ENCODE results near the gene MYBPC2.

Gene MYBPC2

DNA sequence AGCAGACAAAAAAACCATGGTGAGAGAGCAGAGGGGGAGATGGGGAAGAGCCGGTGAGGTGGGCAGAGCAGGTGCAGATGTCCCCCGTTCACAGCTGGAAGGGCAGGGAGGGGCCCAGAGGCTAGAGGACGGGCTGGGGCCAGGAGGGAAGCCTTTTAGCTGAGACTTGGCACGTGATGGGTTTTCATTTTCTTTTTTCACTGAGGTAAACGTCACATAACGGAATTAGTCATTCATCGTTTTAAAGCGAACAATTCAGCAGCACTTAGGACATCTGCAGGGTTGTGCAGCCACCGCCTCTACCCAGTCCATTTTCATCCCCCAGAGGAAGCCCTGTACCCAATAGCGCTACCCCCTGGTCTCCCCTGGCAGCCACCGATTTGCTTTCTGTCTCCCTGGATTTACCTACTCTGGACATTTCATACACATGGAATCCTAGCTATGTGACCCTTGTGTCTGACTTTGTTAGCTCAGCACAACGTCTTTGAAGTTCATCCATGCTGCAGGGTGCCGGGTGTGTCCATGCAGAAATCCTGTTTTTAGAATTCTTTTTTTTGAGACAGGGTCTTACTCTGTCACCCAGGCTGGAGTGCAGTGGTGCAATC, 27.6 kb downstream of the MYBPC2 start:
- Histone ChIP-seq H3K4me3 (ENCODE audit: low read depth, low read length) (no peak overlapping the region), H3K9me3 (ENCODE audit: control insufficient read depth, insufficient read depth, low read depth, low read length) (no peaks in the 10 kb centered on the region), H3K4me1 (ENCODE audit: control insufficient read depth, insufficient read depth, low read length) (no peaks in the 10 kb centered on the region), H3K27ac (ENCODE audit: extremely low read depth, low read depth, low read length) (no peak overlapping the region), H3K36me3 (ENCODE audit: control insufficient read depth in 2 of 2, insufficient read depth in 1 of 2, low read length in 2 of 2) (no peaks in the 10 kb centered on the region)
- ChIA-PET POLR2A (interaction anchor here (0.7 to 1.5 kb wide), 8 partner anchors 14 to 532 kb away, joined by 3 to 5 read pairs (median 4); partner anchors contain the start of genes JOSD2 and NR1H2), CTCF (interaction anchor here (0.6 to 4.7 kb wide), 38 partner anchors 8 to 852 kb away, joined by 3 to 99 read pairs (median 4); partner anchors contain the start of genes JOSD2 and NR1H2)
- TF ChIP-seq ZNF341 (tag by site-specific recombination; IDR thresholded peaks at IDR 0.05; ENCODE audit: low read depth) = peak; percentile 53; the same call in 1 of the 2 replicates
- TF ChIP-seq, protein P1, sequence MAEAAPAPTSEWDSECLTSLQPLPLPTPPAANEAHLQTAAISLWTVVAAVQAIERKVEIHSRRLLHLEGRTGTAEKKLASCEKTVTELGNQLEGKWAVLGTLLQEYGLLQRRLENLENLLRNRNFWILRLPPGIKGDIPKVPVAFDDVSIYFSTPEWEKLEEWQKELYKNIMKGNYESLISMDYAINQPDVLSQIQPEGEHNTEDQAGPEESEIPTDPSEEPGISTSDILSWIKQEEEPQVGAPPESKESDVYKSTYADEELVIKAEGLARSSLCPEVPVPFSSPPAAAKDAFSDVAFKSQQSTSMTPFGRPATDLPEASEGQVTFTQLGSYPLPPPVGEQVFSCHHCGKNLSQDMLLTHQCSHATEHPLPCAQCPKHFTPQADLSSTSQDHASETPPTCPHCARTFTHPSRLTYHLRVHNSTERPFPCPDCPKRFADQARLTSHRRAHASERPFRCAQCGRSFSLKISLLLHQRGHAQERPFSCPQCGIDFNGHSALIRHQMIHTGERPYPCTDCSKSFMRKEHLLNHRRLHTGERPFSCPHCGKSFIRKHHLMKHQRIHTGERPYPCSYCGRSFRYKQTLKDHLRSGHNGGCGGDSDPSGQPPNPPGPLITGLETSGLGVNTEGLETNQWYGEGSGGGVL (tag by site-specific recombination; IDR thresholded peaks at IDR 0.05) = no peak

DNA sequence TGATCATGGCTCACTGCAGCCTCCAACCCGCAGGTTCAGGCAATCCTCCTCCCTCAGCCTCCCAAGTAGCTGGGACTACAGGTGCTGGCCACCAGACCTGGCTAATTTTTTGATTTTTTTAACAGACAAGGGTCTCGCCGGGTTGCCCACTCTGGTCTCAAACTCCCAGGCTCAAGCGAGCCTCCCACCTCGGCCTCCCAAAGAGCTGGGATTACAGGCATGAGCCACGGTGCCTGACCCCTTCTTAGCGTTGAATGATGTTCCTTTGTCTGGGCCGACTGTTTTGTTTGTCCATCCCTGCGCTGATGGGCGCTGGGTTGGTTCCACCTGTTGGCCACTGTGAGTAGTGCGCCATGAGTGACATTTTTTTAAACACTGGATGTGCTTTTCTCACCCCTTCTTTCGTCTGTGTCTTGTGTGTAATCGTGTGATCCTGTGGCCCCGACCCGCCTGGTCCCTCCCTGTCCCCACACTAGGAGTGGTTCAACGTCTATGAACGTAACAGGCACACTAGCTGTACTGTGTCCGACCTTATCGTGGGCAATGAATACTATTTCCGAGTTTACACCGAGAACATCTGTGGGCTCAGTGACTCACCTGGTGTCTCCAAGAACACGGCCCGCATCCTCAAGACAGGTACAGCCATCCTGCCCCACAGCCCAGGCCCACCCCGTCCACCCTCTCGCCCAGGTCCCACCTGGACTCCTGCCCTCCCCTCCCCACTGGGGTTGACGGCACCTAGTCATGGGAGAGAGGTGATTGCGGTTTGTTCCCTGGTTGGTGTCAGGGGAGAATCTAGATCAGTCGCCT, 28.6 kb downstream of the MYBPC2 start:
- H3K4me3 ChIP-seq (ENCODE audit: low read depth, low read length) = no peak overlapping the region
- H3K27ac ChIP-seq (ENCODE audit: extremely low read depth, low read depth, low read length) = no peak overlapping the region
- ChIA-PET POLR2A (interaction anchor here (1.0 to 1.5 kb wide), 7 partner anchors 13 to 533 kb away, joined by 3 to 8 read pairs (median 4); partner anchors contain the start of genes JOSD2, KCNC3 and NR1H2), CTCF (interaction anchor here (0.6 to 4.7 kb wide), 42 partner anchors 9 to 851 kb away, joined by 3 to 99 read pairs (median 4); partner anchors contain the start of genes JOSD2 and NR1H2)
- H3K36me3 ChIP-seq (ENCODE audit: control insufficient read depth in 2 of 2, insufficient read depth in 1 of 2, low read length in 2 of 2) = no peaks in the 10 kb centered on the region
- no peaks in the 10 kb centered on the region for H3K4me1 ChIP-seq (ENCODE audit: control insufficient read depth, insufficient read depth, low read length)
- H3K9me3 ChIP-seq (ENCODE audit: control insufficient read depth, insufficient read depth, low read depth, low read length) = no peaks in the 10 kb centered on the region
- TF ChIP-seq, protein P2, sequence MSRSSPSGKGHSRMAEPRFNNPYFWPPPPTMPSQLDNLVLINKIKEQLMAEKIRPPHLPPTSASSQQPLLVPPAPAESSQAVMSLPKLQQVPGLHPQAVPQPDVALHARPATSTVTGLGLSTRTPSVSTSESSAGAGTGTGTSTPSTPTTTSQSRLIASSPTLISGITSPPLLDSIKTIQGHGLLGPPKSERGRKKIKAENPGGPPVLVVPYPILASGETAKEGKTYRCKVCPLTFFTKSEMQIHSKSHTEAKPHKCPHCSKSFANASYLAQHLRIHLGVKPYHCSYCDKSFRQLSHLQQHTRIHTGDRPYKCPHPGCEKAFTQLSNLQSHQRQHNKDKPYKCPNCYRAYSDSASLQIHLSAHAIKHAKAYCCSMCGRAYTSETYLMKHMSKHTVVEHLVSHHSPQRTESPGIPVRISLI (tag by site-specific recombination; IDR thresholded peaks at IDR 0.05) = peak; percentile 83
- no peak for TF ChIP-seq ZNF404 (tag by site-specific recombination; IDR thresholded peaks at IDR 0.05)
- peak; percentile 92 for TF ChIP-seq SCRT2 (tag by site-specific recombination; IDR thresholded peaks at IDR 0.05)
- TF ChIP-seq ZNF670 (tag by site-specific recombination; IDR thresholded peaks at IDR 0.05; ENCODE audit: low read depth) = no peak
- peak; percentile 51 for TF ChIP-seq ZNF366 (tag by site-specific recombination; conservative IDR thresholded peaks at IDR 0.05)
- TF ChIP-seq, protein P3, sequence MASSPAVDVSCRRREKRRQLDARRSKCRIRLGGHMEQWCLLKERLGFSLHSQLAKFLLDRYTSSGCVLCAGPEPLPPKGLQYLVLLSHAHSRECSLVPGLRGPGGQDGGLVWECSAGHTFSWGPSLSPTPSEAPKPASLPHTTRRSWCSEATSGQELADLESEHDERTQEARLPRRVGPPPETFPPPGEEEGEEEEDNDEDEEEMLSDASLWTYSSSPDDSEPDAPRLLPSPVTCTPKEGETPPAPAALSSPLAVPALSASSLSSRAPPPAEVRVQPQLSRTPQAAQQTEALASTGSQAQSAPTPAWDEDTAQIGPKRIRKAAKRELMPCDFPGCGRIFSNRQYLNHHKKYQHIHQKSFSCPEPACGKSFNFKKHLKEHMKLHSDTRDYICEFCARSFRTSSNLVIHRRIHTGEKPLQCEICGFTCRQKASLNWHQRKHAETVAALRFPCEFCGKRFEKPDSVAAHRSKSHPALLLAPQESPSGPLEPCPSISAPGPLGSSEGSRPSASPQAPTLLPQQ (tag by site-specific recombination; IDR thresholded peaks at IDR 0.05) = peak; percentile 32; the same call in 1 of the 2 replicates
- TF ChIP-seq ZBTB48 (tag by site-specific recombination; IDR thresholded peaks at IDR 0.05) = peak; percentile 68
- 0 out of 2 replicates have a peak, but pooled peaks have one; percentile 6 for TF ChIP-seq FEZF1 (tag by site-specific recombination; IDR thresholded peaks at IDR 0.05)
- TF ChIP-seq, protein P4, sequence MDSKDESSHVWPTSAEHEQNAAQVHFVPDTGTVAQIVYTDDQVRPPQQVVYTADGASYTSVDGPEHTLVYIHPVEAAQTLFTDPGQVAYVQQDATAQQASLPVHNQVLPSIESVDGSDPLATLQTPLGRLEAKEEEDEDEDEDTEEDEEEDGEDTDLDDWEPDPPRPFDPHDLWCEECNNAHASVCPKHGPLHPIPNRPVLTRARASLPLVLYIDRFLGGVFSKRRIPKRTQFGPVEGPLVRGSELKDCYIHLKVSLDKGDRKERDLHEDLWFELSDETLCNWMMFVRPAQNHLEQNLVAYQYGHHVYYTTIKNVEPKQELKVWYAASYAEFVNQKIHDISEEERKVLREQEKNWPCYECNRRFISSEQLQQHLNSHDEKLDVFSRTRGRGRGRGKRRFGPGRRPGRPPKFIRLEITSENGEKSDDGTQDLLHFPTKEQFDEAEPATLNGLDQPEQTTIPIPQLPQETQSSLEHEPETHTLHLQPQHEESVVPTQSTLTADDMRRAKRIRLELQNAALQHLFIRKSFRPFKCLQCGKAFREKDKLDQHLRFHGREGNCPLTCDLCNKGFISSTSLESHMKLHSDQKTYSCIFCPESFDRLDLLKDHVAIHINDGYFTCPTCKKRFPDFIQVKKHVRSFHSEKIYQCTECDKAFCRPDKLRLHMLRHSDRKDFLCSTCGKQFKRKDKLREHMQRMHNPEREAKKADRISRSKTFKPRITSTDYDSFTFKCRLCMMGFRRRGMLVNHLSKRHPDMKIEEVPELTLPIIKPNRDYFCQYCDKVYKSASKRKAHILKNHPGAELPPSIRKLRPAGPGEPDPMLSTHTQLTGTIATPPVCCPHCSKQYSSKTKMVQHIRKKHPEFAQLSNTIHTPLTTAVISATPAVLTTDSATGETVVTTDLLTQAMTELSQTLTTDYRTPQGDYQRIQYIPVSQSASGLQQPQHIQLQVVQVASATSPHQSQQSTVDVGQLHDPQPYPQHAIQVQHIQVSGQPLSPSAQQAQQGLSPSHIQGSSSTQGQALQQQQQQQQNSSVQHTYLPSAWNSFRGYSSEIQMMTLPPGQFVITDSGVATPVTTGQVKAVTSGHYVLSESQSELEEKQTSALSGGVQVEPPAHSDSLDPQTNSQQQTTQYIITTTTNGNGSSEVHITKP (tag by site-specific recombination; IDR thresholded peaks at IDR 0.05) = 0 out of 2 replicates have a peak, but pooled peaks have one; percentile 11
- peak; percentile 12; the same call in 1 of the 2 replicates for TF ChIP-seq GLI4 (tag by site-specific recombination; IDR thresholded peaks at IDR 0.05)
- no peak for TF ChIP-seq ZNF571 (tag by site-specific recombination; IDR thresholded peaks at IDR 0.05)
- no peak for TF ChIP-seq ZNF24 (tag by site-specific recombination; IDR thresholded peaks at IDR 0.05)
- peak; percentile 83 for TF ChIP-seq SCRT1 (tag by site-specific recombination; IDR thresholded peaks at IDR 0.05; ENCODE audit: borderline replicate concordance)
- peak; percentile 66 for TF ChIP-seq ZNF654 (tag by site-specific recombination; IDR thresholded peaks at IDR 0.05; ENCODE audit: low read depth)
- TF ChIP-seq, protein P5, sequence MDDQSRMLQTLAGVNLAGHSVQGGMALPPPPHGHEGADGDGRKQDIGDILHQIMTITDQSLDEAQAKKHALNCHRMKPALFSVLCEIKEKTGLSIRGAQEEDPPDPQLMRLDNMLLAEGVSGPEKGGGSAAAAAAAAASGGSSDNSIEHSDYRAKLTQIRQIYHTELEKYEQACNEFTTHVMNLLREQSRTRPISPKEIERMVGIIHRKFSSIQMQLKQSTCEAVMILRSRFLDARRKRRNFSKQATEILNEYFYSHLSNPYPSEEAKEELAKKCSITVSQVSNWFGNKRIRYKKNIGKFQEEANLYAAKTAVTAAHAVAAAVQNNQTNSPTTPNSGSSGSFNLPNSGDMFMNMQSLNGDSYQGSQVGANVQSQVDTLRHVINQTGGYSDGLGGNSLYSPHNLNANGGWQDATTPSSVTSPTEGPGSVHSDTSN (CRISPR knock-in tag; IDR thresholded peaks at IDR 0.05) = peak; percentile 58; the same call in 1 of the 2 replicates
- TF ChIP-seq KLF8 (tag by site-specific recombination; IDR thresholded peaks at IDR 0.05) = 0 out of 2 replicates have a peak, but pooled peaks have one; percentile 25
- peak; percentile 68 for TF ChIP-seq ZNF121 (tag by site-specific recombination; IDR thresholded peaks at IDR 0.05)
- TF ChIP-seq, protein P6, sequence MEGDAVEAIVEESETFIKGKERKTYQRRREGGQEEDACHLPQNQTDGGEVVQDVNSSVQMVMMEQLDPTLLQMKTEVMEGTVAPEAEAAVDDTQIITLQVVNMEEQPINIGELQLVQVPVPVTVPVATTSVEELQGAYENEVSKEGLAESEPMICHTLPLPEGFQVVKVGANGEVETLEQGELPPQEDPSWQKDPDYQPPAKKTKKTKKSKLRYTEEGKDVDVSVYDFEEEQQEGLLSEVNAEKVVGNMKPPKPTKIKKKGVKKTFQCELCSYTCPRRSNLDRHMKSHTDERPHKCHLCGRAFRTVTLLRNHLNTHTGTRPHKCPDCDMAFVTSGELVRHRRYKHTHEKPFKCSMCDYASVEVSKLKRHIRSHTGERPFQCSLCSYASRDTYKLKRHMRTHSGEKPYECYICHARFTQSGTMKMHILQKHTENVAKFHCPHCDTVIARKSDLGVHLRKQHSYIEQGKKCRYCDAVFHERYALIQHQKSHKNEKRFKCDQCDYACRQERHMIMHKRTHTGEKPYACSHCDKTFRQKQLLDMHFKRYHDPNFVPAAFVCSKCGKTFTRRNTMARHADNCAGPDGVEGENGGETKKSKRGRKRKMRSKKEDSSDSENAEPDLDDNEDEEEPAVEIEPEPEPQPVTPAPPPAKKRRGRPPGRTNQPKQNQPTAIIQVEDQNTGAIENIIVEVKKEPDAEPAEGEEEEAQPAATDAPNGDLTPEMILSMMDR (tag by site-specific recombination; IDR thresholded peaks at IDR 0.05) = peak; percentile 87
